H54 (cell line): ENCODE measurements around the gene ATF7IP.

Experiments used
- DNase-seq: peaks from one replicate; pipeline ENCODE4 v3.0.0; 2011; ENCODE audit warnings: low spot score, mixed read lengths; ENCODE audit not compliant: insufficient read length
- FAIRE-seq: peaks from 3 replicates; lab custom pipeline; 2011; peaks lifted over from hg19 to GRCh38; lab: Jason Lieb, UNC
- POLR2A ChIP-seq: IDR thresholded peaks from 2 replicates; pipeline ENCODE4 v1.6.1; 2011; ENCODE audit warnings: low read depth, mild to moderate bottlenecking, low read length

The ATF7IP gene

DNA sequence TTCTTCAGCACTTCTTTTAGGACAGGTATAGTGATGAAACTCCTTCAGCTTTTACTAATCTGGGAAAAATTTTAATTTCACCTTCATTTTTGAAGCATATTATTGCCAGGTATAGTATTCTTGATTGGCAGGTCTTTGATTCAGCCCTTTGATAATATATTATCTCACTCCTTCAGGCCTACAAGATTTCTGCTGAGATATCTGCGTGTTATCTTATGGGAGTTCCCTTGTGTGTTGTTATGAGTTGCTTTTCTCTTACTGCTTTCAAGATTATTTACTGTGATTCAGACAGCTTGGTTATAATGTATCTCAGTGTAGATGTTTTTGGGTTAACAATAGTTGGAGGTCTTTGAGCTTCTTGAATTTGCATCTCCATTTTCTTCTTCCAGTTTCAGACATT is 87.4 kb downstream of the ATF7IP start:
- DNase-seq, result no peak
- peak; percentile 11 for FAIRE-seq

DNA sequence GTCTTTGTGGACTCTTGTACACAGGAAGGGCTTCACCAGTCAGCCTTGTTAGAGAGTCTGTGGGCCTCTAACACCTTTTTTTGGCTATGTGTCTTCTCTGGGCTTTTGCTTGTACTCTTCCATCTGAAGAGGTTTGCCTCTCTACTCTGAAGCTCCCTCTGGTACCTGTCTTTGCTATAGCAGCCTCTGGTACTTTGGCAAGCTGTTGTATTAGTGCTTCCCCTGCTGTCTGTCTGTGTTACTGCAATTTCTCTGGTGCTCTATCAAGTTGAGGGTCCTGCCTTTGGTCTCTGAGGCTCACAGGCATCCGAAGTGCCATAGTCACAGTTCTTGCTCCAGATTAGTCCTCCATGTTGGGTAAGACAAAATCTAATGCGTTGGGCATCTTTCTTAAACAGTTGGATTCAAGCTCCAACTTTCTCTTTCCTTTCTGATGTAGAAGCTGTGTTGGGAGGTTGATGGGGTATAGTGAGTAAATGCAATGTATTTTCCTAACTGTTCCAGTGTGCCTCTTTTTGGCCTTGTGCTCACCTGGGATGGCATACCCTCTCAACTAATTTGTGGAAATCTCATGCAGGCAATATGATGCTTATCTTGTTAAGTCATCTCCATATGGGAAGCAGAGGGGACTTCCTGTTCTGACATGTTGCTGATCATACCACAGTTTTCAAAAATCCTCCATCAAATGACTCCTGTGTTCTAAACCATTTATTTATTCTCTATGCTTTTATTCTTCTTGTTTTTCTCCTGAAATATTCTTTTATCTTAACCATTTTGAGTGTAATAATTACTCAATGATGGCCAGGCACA is 88.8 kb downstream of the ATF7IP start:
- TF ChIP-seq POLR2A, result no peak
- peak; percentile 22 for DNase-seq
- peak; percentile 87 for FAIRE-seq

More for the DNA sequence above, 87.4 kb downstream of the ATF7IP start:
- TF ChIP-seq POLR2A, result no peak

DNA sequence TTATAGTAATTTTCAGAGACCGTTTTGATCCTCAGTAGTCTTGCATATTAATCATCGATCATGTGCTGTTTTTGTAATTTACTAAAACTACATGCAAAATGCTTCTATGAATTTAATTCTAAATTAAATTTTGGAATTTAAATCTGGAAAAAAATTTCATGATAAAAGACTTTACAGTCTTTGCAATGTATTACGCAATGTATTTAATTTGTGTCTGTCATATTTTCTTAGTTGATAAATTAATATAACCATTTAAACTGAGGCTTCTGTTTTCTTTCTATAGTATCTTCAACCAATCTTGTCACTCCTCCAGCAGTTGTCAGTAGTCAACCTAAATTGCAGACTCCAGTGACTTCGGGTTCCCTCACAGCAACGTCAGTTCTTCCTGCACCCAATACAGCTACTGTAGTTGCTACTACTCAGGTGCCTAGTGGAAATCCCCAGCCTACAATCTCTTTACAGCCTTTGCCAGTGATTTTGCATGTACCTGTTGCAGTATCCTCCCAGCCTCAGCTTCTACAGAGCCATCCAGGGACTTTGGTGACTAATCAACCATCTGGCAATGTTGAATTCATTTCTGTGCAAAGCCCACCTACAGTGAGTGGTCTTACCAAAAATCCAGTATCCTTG is 94.8 kb downstream of the ATF7IP start:
- FAIRE-seq (no peak), DNase-seq (no peak)
- no peak for TF ChIP-seq POLR2A

DNA sequence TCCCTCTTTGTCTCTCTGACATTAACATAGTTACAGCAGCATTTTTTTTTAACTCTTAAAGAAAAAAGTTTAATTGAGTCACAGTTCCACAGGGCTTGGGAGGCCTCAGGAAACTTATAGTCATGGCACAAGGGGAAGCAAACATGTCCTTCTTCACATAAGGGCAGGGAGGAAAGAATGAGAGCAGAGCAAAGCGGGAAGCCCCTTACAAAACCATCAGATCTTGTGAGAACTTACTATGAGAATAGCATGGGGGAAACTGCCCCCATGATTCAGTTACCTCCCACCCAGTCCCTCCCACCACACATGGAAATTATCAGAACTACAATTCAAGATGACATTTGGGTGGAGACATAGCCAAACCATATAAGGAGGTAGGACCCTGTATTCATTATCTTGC is 106.0 kb downstream of the ATF7IP start:
- no peak for TF ChIP-seq POLR2A
- FAIRE-seq, result no peak
- DNase-seq, result no peak

DNA sequence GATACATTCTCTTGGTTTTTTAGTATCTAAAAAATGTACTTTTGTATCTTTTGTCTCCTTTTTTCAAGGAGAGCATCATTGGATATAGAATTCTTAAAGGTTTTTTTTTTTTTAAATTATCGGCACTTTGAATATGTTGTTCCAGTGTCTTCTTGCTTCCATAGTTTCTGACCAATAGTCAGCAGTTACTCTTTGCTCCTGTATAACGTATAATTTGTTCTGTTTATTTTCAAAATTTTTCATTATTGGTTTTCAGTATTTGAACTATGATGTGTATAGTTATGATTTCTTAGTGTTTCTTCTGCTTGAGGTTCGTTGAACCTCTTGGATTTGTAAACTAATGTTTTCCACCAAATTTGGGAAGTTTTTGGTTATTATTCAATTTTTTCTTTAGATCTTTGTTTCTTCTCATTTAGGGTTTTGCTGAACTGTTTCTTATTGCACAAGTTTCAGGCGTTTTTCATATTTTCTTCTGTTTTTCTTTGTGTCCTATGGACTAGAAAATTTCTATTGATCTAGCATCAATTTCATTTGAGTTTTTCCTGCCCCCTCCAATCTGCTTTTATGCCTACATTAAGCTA is 108.3 kb downstream of the ATF7IP start:
- TF ChIP-seq POLR2A, result no peak
- FAIRE-seq, result no peak

DNA sequence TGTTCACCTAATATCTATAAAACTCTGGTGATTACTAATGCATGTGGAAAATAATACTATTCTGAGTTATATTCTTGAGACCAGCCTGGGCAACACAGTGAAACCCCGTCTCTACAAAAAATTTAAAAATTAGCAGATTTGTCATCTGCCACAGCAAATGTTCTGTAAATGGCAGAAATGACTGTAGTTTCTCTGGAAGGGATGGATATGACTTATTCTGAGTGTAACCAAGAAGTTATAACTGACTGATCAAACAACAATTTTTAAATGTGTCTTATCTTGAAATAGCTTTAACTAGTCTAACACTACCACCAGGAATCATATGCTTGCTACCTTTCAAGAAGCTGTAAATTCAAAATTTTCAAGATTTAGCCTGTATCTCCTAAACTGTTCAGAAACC is 113.5 kb downstream of the ATF7IP start:
- FAIRE-seq (no peak), DNase-seq (no peak)

More for the DNA sequence above, 108.3 kb downstream of the ATF7IP start:
- DNase-seq, result no peak

DNA sequence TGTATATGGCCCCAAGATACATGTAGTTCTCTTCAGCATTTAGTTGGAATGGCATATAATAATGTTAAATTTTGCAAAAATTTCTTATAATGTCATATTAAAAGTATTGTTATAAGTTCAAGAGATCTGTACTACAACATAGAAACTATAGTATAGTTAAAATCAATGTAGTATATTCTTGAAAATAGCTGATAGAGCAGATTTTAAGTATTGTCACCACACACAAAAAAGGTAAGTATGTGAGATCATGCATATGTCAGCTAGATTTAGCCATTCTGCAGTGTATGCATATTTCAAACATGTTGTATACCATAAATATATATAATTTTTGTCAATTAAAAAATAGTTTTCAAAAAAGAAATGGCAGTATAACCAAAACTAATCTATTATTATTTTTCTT is 115.7 kb downstream of the ATF7IP start:
- FAIRE-seq (no peak), DNase-seq (no peak)
- TF ChIP-seq POLR2A, result no peak

More for the DNA sequence above, 113.5 kb downstream of the ATF7IP start:
- no peak for TF ChIP-seq POLR2A

DNA sequence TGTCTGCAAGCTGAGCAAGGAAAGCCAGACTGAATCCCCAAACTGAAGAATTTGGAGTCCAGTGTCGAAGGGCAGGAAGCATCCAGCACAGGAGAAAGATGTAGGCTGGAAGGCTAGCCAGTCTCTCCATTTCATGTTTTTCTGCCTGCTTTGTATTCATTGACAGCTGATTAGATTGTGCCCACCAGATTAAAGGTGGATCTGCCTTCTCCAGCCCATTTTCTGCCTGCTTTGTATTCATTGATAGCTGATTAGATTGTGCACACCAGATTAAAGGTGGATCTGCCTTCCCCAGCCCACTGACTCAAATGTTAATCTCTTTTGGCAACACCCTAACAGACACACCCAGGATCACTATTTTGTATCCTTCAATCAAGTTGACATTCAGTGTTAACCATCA is 116.9 kb downstream of the ATF7IP start:
- no peak for TF ChIP-seq POLR2A
- DNase-seq (no peak), FAIRE-seq (no peak)

DNA sequence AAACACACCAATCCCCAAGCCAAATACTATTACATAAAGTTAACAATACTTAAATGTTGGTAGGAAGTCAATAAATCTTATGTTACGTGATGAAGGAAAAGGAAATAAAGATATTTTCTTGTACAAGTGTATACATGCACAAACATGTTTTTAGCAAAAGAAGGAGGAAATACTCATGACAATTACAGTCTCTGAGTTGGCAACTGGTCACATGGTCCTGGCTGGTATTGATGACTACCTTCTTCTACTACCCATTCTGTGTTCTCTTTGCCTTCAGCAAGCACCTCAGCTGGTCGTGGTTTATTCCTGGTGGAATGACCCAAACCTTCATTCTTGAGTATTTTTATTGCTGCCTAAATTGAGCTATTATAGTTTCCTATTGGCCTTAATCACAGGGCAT is 117.4 kb downstream of the ATF7IP start:
- TF ChIP-seq POLR2A, result no peak
- FAIRE-seq (no peak), DNase-seq (no peak)

DNA sequence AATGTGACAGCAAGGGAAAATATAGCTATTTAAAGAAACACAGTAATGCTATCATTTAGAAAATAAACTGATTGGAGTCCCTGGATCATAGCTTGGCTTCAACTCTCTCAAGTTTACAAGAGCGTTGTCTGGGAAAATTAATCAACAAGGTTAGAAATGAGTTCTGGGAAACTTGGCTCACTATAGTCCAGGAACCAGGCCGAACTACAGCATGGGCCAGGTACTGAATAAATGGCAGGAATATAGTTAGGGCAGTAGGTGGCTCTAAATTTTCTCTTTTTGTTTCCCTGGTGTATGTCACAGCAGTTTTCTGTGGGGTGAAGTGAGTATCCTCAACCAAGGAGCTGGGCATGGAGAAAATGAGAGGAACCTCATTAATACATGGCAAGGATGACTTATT is 129.8 kb downstream of the ATF7IP start:
- TF ChIP-seq POLR2A, result no peak
- DNase-seq, result no peak
- no peak for FAIRE-seq

DNA sequence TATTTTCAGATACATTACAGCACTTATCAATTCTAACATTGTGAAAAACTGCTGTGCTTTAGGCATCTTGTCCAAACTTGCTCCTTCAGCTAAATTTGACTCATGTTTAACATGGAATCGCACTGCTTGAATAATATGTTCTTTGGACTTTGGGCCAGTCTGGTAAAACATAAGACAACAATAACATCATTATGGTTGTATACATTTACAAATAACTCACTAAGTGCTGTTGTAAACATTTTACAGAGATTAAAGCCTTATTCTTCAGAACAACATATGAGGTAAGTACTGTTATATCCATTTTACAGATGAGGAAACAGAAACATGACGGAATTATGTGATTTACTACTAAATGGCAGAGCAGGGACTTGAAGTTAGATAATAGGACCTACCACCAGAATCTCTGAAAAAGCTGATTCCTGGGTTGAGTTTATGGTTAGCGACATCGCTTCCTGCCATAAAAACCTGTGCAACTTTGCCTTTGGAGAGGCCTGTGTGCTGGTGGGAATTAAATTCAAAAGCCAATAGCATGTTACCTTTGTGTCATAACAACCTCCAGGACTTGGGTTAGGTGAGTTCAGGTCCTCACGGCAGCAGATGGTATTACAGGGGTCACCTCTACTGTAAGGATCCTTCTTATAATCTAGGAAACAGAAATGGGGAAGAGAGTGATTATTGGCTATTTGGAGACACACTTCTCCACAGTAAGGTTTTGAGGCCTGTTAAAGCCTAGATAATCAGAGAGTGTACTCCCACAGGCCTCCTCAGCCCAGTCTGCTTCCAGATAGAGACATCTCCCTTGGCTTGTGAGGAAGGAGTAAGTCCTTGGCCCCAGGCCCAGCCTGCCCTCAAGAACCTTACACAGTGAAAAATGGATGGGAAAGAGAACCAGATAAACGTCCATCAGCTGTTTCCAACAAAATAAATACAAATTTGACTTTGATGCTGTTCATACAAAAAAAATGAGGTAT is 140.4 kb downstream of the ATF7IP start:
- no peak for TF ChIP-seq POLR2A
- no peak for FAIRE-seq
- DNase-seq, result no peak

DNA sequence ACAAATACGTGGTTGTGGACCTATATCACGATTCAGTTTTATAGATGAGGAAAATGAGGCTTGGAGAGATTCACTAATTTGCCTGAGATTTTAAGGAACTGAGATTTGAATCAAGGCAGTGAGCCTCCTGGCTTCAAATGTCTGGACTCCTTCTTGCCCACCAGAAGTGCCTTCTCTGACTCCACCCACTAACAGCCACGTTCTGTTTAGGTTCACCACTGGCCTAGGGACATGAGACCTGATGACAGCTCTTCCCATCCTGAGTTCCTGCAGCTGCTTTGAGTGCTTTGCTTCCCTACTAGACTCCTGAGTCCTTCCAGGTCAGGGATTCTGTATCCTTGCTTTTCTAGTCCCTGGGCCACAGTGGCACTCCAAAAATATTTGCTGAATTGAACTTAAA is 145.1 kb downstream of the ATF7IP start:
- DNase-seq (no peak), FAIRE-seq (no peak)
- TF ChIP-seq POLR2A, result no peak

DNA sequence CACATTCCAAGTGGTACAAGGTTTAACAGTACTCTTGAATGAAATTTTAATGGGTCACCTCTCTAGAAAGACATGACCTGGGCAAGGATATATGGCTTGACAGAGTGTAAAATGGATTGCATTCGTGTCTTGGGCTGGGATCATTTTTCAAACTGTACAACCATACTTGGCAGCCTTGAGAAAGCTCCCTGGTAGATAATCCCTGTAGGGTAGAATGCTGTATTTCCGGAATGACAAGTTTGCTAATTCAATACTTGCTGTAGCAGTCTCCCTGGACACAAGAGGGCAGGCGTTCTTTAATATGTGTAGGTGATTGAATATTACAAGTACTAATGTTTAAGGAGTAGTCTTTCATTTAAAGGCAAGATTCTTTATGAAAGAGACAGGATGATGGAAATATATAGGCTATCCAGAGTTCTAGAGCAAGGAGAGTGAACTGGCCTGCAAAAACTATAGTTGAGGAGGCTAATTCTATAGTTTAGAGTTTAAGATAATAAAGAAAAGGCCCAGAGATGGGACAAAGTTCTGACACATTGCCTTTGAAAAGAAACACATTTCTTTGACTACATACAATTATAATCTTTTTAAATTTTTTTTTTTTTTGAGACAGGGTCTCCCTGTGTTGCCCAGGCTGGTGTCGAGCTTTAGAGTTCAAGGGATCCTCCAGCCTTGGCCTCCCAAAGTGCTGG is 148.8 kb downstream of the ATF7IP start:
- no peak for FAIRE-seq
- DNase-seq, result no peak
- no peak for TF ChIP-seq POLR2A
